OCI-LY1 (cell line): ENCODE results near the gene AFP.

Source experiments
- EZH2 ChIP-seq: fragments of 200-600 bp; sonication (generic), shearing (Covaris generic); IDR thresholded peaks from 2 replicates; pipeline ENCODE4 v1.8.0; 2017; ENCODE audit warnings: borderline replicate concordance, mixed run types, mild to moderate bottlenecking, antibody characterized with exemption, low read length, moderate library complexity, mixed read lengths
- TF ChIP-seq, protein P1 (sequence below): fragments of 200-600 bp; sonication (generic), shearing (Covaris generic); IDR thresholded peaks from 2 replicates; pipeline ENCODE4 v1.5.1; 2017; ENCODE audit warnings: mild to moderate bottlenecking, antibody characterized with exemption, low read length, moderate library complexity, mixed read lengths

DNA sequence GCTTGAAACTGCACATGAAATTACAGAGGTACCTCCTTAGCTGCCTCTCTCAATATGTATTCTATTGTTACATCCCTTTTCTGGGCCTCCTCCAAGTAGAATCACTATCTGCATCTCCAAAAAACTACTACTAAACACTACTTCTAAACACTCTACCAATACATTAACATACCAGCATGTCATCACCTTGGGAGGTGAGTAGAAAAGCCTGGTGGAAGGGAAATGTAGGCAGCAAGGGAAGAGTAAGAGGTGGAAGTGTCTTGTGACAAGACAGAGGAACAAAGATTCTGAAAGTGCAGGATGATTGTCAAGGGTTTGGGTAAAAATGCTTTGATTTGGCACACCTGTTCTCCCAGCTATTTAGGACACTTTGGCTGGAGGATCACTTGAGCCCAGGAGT, 49.1 kb downstream of the AFP start:
- TF ChIP-seq, protein P1, sequence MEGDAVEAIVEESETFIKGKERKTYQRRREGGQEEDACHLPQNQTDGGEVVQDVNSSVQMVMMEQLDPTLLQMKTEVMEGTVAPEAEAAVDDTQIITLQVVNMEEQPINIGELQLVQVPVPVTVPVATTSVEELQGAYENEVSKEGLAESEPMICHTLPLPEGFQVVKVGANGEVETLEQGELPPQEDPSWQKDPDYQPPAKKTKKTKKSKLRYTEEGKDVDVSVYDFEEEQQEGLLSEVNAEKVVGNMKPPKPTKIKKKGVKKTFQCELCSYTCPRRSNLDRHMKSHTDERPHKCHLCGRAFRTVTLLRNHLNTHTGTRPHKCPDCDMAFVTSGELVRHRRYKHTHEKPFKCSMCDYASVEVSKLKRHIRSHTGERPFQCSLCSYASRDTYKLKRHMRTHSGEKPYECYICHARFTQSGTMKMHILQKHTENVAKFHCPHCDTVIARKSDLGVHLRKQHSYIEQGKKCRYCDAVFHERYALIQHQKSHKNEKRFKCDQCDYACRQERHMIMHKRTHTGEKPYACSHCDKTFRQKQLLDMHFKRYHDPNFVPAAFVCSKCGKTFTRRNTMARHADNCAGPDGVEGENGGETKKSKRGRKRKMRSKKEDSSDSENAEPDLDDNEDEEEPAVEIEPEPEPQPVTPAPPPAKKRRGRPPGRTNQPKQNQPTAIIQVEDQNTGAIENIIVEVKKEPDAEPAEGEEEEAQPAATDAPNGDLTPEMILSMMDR, result no peak
- no peak for TF ChIP-seq EZH2
